ENCODE measurements around the gene PLEKHG5.

- TF ChIP-seq CTCF (IDR thresholded peaks at IDR 0.05) (no peak), POLR2A (IDR thresholded peaks at IDR 0.05) (no peak), EP300 (IDR thresholded peaks at IDR 0.05) (no peak)
Observed at GRCh38 chr1:6426277-6426971, 65.0 kb downstream of the PLEKHG5 start.
